HepG2 (cell line): Measurements from ENCODE around the gene ZNF563. TPM values are rescaled to one million over a fixed set of nuclear protein-coding genes. Genes with fewer than 3 reads are reported as not detected.
A peak's percentile ranks its signal among the peaks of the same experiment; 100 is the strongest.

Source experiments
- GMEB2 ChIP-seq: IDR thresholded peaks from 2 replicates; pipeline ENCODE4 v1.6.1; 2016; ENCODE audit warnings: missing biosample characterization, missing genetic modification reagents, low read depth
- HIC2 ChIP-seq: sonication (generic); formaldehyde crosslinking; IDR thresholded peaks from 2 replicates; pipeline ENCODE4 v1.9.0; 2022; ENCODE audit warnings: low read depth, missing genetic modification reagents
- HMGXB3 ChIP-seq: sonication (generic); formaldehyde crosslinking; IDR thresholded peaks from 2 replicates; pipeline ENCODE4 v1.4.0; 2020; ENCODE audit warnings: missing genetic modification reagents, borderline replicate concordance
- MAX ChIP-seq: IDR thresholded peaks from 2 replicates; pipeline ENCODE4 v1.6.1; 2012; ENCODE audit warnings: inconsistent platforms
- MTERF4 ChIP-seq: sonication (generic); formaldehyde crosslinking; IDR thresholded peaks from 2 replicates; pipeline ENCODE4 v1.8.0; 2023; ENCODE audit warnings: mild to moderate bottlenecking, missing genetic modification reagents
- SMAD3 ChIP-seq: sonication (generic); formaldehyde crosslinking; IDR thresholded peaks from 2 replicates; pipeline ENCODE4 v1.4.0; 2020; ENCODE audit warnings: missing genetic modification reagents
- TFAP4 ChIP-seq: sonication (generic); IDR thresholded peaks from 2 replicates; pipeline ENCODE4 v1.6.1; 2016; ENCODE audit warnings: low read depth, borderline replicate concordance
- ZGPAT ChIP-seq: IDR thresholded peaks from 2 replicates; pipeline ENCODE4 v1.6.1; 2016; ENCODE audit warnings: mild to moderate bottlenecking
- ZNF552 ChIP-seq: sonication (generic); formaldehyde crosslinking; IDR thresholded peaks from 2 replicates; pipeline ENCODE4 v1.9.0; 2022; ENCODE audit warnings: missing genetic modification reagents, mild to moderate bottlenecking, borderline replicate concordance
- ZNF687 ChIP-seq: sonication (generic); formaldehyde crosslinking; IDR thresholded peaks from 2 replicates; pipeline ENCODE4 v1.5.1; 2020; ENCODE audit warnings: mild to moderate bottlenecking, missing genetic modification reagents, moderate library complexity
- polyA plus RNA-seq, 8 experiments: library from polyadenylated mRNA; depleted of rRNA in 3 of 8; stranded (reverse) in 7 of 8; unstranded in 1 of 8; fragments of >200 nt; fragmentation: Illumina TruSeq in 4 of 8; extraction: Trizol in 4 of 8; gene quantifications; 2 replicates each; pipeline versions ENCODE4 v1.2.1 to v1.2.3, GENCODE V29; 2011 to 2016; ENCODE audit warnings: low read depth in 4 of 8, missing spikeins in 1 of 8, mixed read lengths in 1 of 8; ENCODE audit not compliant: insufficient read depth in 1 of 8
- total RNA-seq, 5 experiments: library from RNA; depleted of rRNA; stranded (reverse); fragments of >200 nt; fragmentation: Illumina TruSeq; extraction: Trizol; gene quantifications; 2 replicates each; pipeline ENCODE4 v1.2.3, GENCODE V29; 2016; ENCODE audit warnings: low read depth in 1 of 5

ZNF563 gene
- total and polyA plus RNA-seq, 2 of the 13 experiments (the other 11 are each of a cell fraction or from before 2014, with no cell fraction given), result 7.5 to 19.5 TPM

GRCh38 chr19:12365236-12366162 lies 32.1 kb upstream of the ZNF563 start, which contains the start of gene ZNF442 (continued):
- TF ChIP-seq HMGXB3 (CRISPR knock-in tag) (peak; percentile 51; the same call in 1 of the 2 replicates), ZNF687 (CRISPR knock-in tag) (peak; percentile 82), MTERF4 (CRISPR knock-in tag) (no peak), GMEB2 (CRISPR knock-in tag) (no peak), TFAP4 (peak; percentile 9; the same call in 1 of the 2 replicates), ZNF552 (no peak), ZGPAT (peak; percentile 65), SMAD3 (CRISPR knock-in tag) (0 out of 2 replicates have a peak, but pooled peaks have one; percentile 37), HIC2 (CRISPR knock-in tag) (no peak), MAX (peak; percentile 67)
